Caco-2 (cell line): ENCODE measurements around the gene SLC10A3. TPM values are rescaled to one million over a fixed set of nuclear protein-coding genes. Genes with fewer than 3 reads are reported as not detected.

Source experiments
- BruUV-seq: library from RNA; stranded (reverse); fragments of 400-500 nt; replicated peaks from 2 replicates; lab custom pipeline; 2021; lab: Mats Ljungman, UMichigan
- CTCF ChIA-PET: fragments of 300-600 bp; sonication (Branson Sonifier 250); formaldehyde crosslinking; loops from one replicate; lab custom pipeline; 2022; ENCODE audit warnings: antibody characterized with exemption; lab: Charles Lee
- POLR2A ChIA-PET: fragments of 300-600 bp; sonication (Branson Sonifier 250); formaldehyde crosslinking; loops from one replicate; lab custom pipeline; 2022; ENCODE audit warnings: antibody characterized with exemption; lab: Charles Lee
- DNase-seq, 2 experiments: peaks; one replicate each; pipeline versions ENCODE4 v3.0.0 to v3.0.0-alpha.2; 2020 to 2022
- H3K27me3 ChIP-seq: replicated peaks from 2 replicates; pipeline ENCODE4 v1.6.0; 2011; ENCODE audit warnings: low read length; ENCODE audit not compliant: control insufficient read depth, insufficient read depth
- H3K36me3 ChIP-seq: 2 replicates; pipeline ENCODE4 v1.5.1; 2011; ENCODE audit warnings: low read length; ENCODE audit not compliant: control insufficient read depth, insufficient read depth
- H3K4me1 ChIP-seq: fragments of 250-450 bp; sonication (Bioruptor Pico); 2 replicates; pipeline ENCODE4 v1.5.1; 2020; ENCODE audit warnings: mild to moderate bottlenecking
- H3K4me3 ChIP-seq: 2 replicates; pipeline ENCODE4 v1.5.1; 2011; ENCODE audit warnings: low read depth, mild to moderate bottlenecking, control low read depth, low read length
- H3K9me3 ChIP-seq: fragments of 250-450 bp; sonication (Bioruptor Pico); 2 replicates; pipeline ENCODE4 v1.5.1; 2020; ENCODE audit warnings: mild to moderate bottlenecking, moderate library complexity
- H3K27ac Mint-ChIP-seq: one replicate; pipeline ENCODE4 v1.8.0; 2022; ENCODE audit warnings: mixed read lengths; ENCODE audit not compliant: unreplicated experiment
- H3K27me3 Mint-ChIP-seq: one replicate; pipeline ENCODE4 v1.8.0; 2022; ENCODE audit warnings: mixed read lengths; ENCODE audit not compliant: insufficient read depth, unreplicated experiment
- H3K36me3 Mint-ChIP-seq: one replicate; pipeline ENCODE4 v1.8.0; 2022; ENCODE audit warnings: mild to moderate bottlenecking, mixed read lengths; ENCODE audit not compliant: insufficient read depth, unreplicated experiment
- H3K4me1 Mint-ChIP-seq: one replicate; pipeline ENCODE4 v1.8.0; 2022; ENCODE audit warnings: low read depth, mixed read lengths; ENCODE audit not compliant: unreplicated experiment
- H3K4me3 Mint-ChIP-seq: one replicate; pipeline ENCODE4 v1.8.0; 2022; ENCODE audit warnings: mild to moderate bottlenecking, moderate library complexity, mixed read lengths; ENCODE audit not compliant: unreplicated experiment
- H3K9me3 Mint-ChIP-seq: one replicate; pipeline ENCODE4 v1.8.0; 2022; ENCODE audit warnings: mixed read lengths; ENCODE audit not compliant: unreplicated experiment
- intact Hi-C: fragments of 100-400 bp; cut with micrococcal nuclease; formaldehyde crosslinking; loops from one replicate; pipeline ENCODE4 v1.10.0; 2022; ENCODE audit not compliant: unreplicated experiment
- total RNA-seq: library from RNA; stranded (reverse); gene quantifications from 2 replicates; pipeline ENCODE4 v1.2.3, GENCODE V29; 2022
- TF ChIP-seq, protein P1 (sequence below), 2 experiments: fragments of 200-600 bp in 1 of 2; IDR thresholded peaks; 1 replicate in 1 of 2; 2 replicates in 1 of 2; pipeline versions ENCODE4 v1.5.1 to v1.8.0; 2011 to 2022; ENCODE audit warnings: antibody characterized with exemption in 1 of 2, control low read depth in 1 of 2, inconsistent platforms in 1 of 2, low read depth in 1 of 2, low read length in 1 of 2, mild to moderate bottlenecking in 1 of 2, moderate library complexity in 1 of 2; ENCODE audit not compliant: insufficient read depth in 1 of 2, severe bottlenecking in 1 of 2, unreplicated experiment in 1 of 2

Gene SLC10A3
- total RNA-seq, 1 experiment from 2014 or later = 22.5 TPM

DNA sequence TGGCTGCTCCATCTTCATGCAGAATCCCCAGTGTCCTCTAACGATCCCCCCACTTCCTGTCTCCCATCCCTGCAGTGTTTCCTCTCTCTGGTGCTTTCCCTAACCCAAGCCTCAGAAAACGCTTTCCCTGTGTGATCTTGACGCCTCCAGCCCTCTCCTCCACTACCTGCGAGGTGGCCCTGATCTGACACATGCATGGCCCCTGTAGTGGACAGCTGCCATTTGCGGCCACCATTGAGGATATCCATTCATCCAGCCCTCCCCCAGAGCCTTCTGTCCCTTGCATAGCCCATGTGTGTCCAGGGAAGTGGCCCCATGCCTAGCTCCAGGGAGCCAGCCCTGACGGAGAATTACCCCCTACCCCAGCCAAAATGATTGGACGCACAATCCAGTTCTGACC lies 7.1 kb downstream of the SLC10A3 start:
- TF ChIP-seq, protein P1, sequence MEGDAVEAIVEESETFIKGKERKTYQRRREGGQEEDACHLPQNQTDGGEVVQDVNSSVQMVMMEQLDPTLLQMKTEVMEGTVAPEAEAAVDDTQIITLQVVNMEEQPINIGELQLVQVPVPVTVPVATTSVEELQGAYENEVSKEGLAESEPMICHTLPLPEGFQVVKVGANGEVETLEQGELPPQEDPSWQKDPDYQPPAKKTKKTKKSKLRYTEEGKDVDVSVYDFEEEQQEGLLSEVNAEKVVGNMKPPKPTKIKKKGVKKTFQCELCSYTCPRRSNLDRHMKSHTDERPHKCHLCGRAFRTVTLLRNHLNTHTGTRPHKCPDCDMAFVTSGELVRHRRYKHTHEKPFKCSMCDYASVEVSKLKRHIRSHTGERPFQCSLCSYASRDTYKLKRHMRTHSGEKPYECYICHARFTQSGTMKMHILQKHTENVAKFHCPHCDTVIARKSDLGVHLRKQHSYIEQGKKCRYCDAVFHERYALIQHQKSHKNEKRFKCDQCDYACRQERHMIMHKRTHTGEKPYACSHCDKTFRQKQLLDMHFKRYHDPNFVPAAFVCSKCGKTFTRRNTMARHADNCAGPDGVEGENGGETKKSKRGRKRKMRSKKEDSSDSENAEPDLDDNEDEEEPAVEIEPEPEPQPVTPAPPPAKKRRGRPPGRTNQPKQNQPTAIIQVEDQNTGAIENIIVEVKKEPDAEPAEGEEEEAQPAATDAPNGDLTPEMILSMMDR (IDR thresholded peaks at IDR 0.05; ENCODE audit: insufficient read depth in 1 of 2, low read depth in 1 of 2, low read length in 1 of 2, severe bottlenecking in 1 of 2, unreplicated experiment in 1 of 2) = no peak
- ChIA-PET CTCF (no interaction called here), POLR2A (no interaction called here)
- no TSS peak for BruUV-seq
- Mint-ChIP-seq H3K27ac (peak overlapping the region; percentile 48), H3K36me3 (peaks cover 22% of the 10 kb centered on the region), H3K4me1 (no peaks in the 10 kb centered on the region), H3K4me3 (no peak overlapping the region), H3K27me3 (no peaks in the 10 kb centered on the region), H3K9me3 (no peaks in the 10 kb centered on the region)
- peaks cover 4% of the 10 kb centered on the region; the same call in 1 of the 2 replicates for H3K4me1 ChIP-seq
- no peaks in the 10 kb centered on the region for H3K9me3 ChIP-seq
- intact Hi-C loops = no loop called here
- no peak overlapping the region for H3K4me3 ChIP-seq
- 0 out of 2 replicates have a peak, but pooled peaks cover 1% of the 10 kb centered on the region for H3K36me3 ChIP-seq
- no peaks in the 10 kb centered on the region for H3K27me3 ChIP-seq
- no peak for DNase-seq

DNA sequence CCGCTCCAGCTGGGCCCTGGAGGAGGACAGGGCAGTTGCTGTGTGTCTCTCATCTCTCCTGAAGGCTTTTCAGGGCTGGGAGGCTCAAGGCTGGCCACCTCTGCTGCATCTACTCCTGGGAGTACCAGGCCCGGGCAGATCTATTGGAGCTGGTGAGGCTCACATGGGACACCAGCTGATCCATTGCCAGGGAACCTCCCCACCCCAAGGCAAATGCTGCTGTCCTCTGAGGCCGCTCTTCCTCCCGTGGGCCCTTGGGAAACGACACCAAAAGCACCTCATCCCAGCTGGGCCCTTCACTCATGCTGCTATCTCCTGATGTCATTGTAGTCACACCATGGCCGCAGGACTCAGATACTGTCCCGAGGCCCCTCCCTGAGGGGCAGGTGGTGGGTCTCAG lies 7.6 kb downstream of the SLC10A3 start:
- CTCF ChIA-PET = no interaction called here
- POLR2A ChIA-PET = no interaction called here
- Mint-ChIP-seq H3K4me1 (no peaks in the 10 kb centered on the region), H3K4me3 (no peak overlapping the region), H3K36me3 (peaks cover 25% of the 10 kb centered on the region), H3K27me3 (no peaks in the 10 kb centered on the region), H3K9me3 (no peaks in the 10 kb centered on the region), H3K27ac (peak overlapping the region; percentile 48)
- intact Hi-C loops = no loop called here
- no peaks in the 10 kb centered on the region for H3K27me3 ChIP-seq
- H3K36me3 ChIP-seq = 0 out of 2 replicates have a peak, but pooled peaks cover 1% of the 10 kb centered on the region
- peaks cover 4% of the 10 kb centered on the region; the same call in 1 of the 2 replicates for H3K4me1 ChIP-seq
- no TSS peak for BruUV-seq
- no peaks in the 10 kb centered on the region for H3K9me3 ChIP-seq
- DNase-seq = no peak
- H3K4me3 ChIP-seq = no peak overlapping the region
- TF ChIP-seq, protein P1 (IDR thresholded peaks at IDR 0.05; ENCODE audit: insufficient read depth in 1 of 2, low read depth in 1 of 2, low read length in 1 of 2, severe bottlenecking in 1 of 2, unreplicated experiment in 1 of 2) = no peak

DNA sequence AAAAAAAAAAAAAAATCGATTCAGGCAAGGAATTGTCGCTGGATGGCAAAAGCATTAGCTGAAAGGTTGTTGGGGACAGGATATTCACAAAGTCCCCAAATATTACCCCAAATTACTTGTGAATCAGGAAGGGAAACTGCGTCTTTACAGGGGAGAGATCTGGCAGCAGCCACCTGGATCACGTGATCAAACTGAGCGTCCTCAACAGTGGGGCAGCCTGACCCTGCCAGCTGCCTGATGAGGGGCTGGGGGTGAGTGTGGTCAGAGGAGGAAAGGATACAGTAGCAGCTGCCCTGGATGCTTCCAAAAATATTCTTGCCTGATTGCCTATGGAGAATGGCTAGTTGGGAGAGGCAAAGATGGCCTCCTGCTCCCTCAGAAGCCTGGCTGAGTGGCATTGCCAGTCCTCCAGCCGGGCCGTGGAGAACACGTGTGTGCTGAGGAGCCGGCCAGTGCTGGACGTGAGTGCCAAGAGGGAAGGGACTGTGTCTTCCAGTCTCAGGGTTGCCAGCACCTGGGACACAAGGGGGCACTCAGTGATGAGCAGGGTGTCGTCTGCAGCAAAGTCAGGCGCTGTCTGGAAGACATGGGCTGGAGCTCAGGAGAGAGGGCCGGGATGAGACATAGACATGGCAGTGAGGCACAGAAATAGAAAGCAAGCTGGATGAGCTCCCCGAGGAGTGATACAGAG lies 8.4 kb downstream of the SLC10A3 start:
- no peak overlapping the region for H3K4me3 ChIP-seq
- POLR2A ChIA-PET = interaction anchor here (0.8 kb wide), 1 partner anchor 8 kb away, joined by 3 read pairs; the partner anchor contains the start of gene SLC10A3
- H3K4me1 Mint-ChIP-seq = no peaks in the 10 kb centered on the region
- H3K36me3 Mint-ChIP-seq = peaks cover 25% of the 10 kb centered on the region
- no TSS peak for BruUV-seq
- no peak for DNase-seq
- H3K9me3 Mint-ChIP-seq = no peaks in the 10 kb centered on the region
- CTCF ChIA-PET = no interaction called here
- peaks cover 2% of the 10 kb centered on the region; the same call in 1 of the 2 replicates for H3K4me1 ChIP-seq
- TF ChIP-seq, protein P1 (IDR thresholded peaks at IDR 0.05; ENCODE audit: insufficient read depth in 1 of 2, low read depth in 1 of 2, low read length in 1 of 2, severe bottlenecking in 1 of 2, unreplicated experiment in 1 of 2) = no peak
- H3K27me3 Mint-ChIP-seq = no peaks in the 10 kb centered on the region
- no peak overlapping the region for H3K27ac Mint-ChIP-seq
- intact Hi-C loops = no loop called here
- H3K27me3 ChIP-seq = no peaks in the 10 kb centered on the region
- H3K9me3 ChIP-seq = no peaks in the 10 kb centered on the region
- H3K36me3 ChIP-seq = 0 out of 2 replicates have a peak, but pooled peaks cover 1% of the 10 kb centered on the region
- no peak overlapping the region for H3K4me3 Mint-ChIP-seq
